GM18873 (cell line): ENCODE data around the gene EFEMP1.
A peak's percentile ranks its signal among the peaks of the same experiment; 100 is the strongest.

Experiments
- ATAC-seq: cut with Tn5 transposase; IDR thresholded peaks from one replicate; pipeline ENCODE4 v1.9.1; 2021; ENCODE audit warnings: mild to moderate bottlenecking, moderate library complexity, moderate number of reproducible peaks; ENCODE audit not compliant: unreplicated experiment, low FRiP score

Gene EFEMP1

GRCh38 chr2:55923091-55923981 lies at the start of gene EFEMP1:
Gene EFEMP1 (minus strand): TSS chr2:55923782. CDS start chr2:55922440, 1,342 bp downstream.
- peak; percentile 53 for ATAC-seq

GRCh38 chr2:55970500-55970899 lies 46.9 kb upstream of the EFEMP1 start:
- no peak for ATAC-seq

- no peak for ATAC-seq
Measured at GRCh38 chr2:55968941-55969340, 45.4 kb upstream of the EFEMP1 start.

GRCh38 chr2:55966401-55967118 lies 43.0 kb upstream of the EFEMP1 start:
- no peak for ATAC-seq

GRCh38 chr2:55965966-55966365 lies 42.4 kb upstream of the EFEMP1 start:
- no peak for ATAC-seq

- ATAC-seq = no peak
Measured at GRCh38 chr2:55965276-55965675, 41.7 kb upstream of the EFEMP1 start.

- no peak for ATAC-seq
Measured at GRCh38 chr2:55962915-55963314, 39.3 kb upstream of the EFEMP1 start.

- ATAC-seq = peak; percentile 66
Measured at GRCh38 chr2:55961318-55961911, 37.8 kb upstream of the EFEMP1 start.

- no peak for ATAC-seq
Measured at GRCh38 chr2:55958756-55959155, 35.2 kb upstream of the EFEMP1 start.

GRCh38 chr2:55957142-55957541 lies 33.6 kb upstream of the EFEMP1 start:
- no peak for ATAC-seq

- no peak for ATAC-seq
Measured at GRCh38 chr2:55954306-55955035, 30.9 kb upstream of the EFEMP1 start.

- ATAC-seq = no peak
Measured at GRCh38 chr2:55952415-55952814, 28.8 kb upstream of the EFEMP1 start.

- no peak for ATAC-seq
Measured at GRCh38 chr2:55951533-55951932, 28.0 kb upstream of the EFEMP1 start.

- no peak for ATAC-seq
Measured at GRCh38 chr2:55949613-55950012, 26.0 kb upstream of the EFEMP1 start.

GRCh38 chr2:55949211-55949610 lies 25.6 kb upstream of the EFEMP1 start:
- ATAC-seq = no peak

GRCh38 chr2:55948176-55948923 lies 24.8 kb upstream of the EFEMP1 start:
- ATAC-seq = no peak

- no peak for ATAC-seq
Measured at GRCh38 chr2:55947752-55948151, 24.2 kb upstream of the EFEMP1 start.

GRCh38 chr2:55946793-55947192 lies 23.2 kb upstream of the EFEMP1 start:
- ATAC-seq = no peak

GRCh38 chr2:55943466-55943865 lies 19.9 kb upstream of the EFEMP1 start:
- no peak for ATAC-seq

GRCh38 chr2:55936351-55936750 lies 12.8 kb upstream of the EFEMP1 start:
- ATAC-seq = no peak
